Measurements from ENCODE around the gene CD44.

Gene CD44

DNA sequence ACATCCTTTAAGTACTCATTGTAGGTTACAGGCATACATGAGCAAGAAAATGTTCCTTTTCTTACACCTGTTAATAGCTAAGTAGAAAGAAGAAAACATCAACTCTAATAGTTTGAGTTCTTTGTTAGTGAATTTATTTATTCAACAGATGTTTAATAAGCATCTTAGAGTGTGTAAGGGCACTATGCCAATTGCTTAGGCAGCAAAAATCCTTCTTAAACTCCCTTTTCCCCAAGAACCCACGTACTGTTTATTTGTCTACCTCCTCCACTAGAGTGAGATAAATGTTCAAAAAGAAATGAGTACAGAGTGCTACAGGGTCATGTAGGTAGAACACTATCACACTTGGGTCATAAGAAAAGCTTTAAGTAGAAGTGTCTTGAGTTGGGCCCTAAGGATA, 131.4 kb downstream of the CD44 start:
- DNase-seq: no peak

DNA sequence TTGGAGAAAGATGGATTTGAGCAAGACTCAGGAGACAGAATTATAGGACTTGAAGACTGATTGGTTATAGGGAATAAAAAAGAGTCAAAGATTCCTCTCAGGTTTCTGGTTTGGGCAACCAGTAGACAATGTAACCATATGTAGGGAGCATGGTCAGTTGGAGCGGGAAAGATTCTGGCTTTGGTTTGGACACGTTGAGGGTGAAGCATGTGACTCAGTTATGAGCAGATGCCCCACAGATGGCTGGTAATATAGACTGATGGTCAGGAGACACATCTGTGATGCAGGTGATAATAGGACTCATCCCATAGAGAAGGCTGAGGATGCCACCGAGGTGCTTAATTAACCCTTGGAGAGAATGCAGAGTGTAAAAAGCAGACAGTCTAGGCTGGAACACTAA, 132.1 kb downstream of the CD44 start:
- DNase-seq: no peak

DNA sequence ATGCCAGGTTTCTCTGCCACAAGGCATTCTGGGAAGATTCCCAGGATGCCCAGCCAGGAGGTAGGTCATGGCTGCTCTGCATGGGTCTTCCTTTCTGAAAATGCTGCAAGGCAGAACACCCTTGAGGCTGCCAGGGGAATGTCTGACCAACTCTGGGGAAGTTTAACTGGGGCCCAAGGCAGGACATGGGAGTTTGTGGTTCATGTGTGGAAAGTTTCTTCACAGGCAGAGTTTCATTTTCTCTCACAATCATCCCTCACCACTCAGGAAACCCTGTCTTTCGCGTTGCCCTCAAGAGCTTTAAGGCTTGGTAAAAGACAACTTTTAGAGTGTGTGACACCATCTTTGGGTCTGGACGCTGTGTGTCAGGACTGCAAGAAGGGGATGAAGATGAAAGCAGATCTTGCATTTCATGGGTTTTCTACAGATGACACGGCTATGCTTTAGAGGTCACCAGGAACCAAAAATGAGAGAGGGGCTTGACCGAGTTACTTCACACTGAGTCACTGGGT, 133.5 kb downstream of the CD44 start:
- no peak for DNase-seq

DNA sequence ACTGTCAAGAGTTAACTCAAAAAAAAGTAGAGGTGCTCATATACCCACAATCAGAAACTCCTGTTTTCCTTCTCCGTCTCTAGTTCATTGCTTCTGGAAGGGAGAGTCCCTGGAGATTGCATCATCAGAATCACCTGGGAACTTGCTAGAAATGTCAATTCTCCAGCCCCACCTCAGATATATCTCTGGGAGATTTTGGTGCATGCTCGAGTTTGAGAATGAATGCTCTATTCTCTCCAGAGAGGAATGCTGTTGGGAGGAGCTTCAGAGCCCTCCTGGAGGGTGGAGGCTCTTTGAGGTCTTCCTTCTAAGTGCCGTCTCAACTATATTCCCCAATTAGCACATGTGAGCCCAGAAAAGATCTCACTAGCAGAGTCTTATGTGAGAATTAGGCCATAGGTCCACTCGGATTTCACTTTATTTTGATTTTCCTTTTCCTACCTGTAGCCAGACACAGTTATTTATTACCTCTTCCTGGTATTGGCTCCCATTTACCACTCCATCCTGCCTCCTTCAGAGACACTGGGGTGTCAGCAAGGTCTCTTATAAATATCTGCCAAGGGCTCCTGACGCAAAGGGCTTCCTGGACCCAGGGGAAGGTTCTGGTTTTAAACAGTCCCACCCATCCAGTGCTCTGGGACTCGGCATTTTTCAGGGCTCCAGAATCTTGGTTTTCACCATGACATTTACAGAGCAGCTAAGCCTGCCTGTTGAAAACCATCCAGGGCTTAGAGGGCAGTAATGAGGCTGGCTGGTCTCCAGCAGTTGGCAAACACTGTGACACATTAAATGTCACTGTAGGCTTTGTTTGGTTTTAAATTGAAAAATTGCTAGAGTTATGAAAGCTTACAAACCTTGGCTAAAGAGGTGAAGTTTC, 136.2 kb downstream of the CD44 start:
- no peak for DNase-seq

DNA sequence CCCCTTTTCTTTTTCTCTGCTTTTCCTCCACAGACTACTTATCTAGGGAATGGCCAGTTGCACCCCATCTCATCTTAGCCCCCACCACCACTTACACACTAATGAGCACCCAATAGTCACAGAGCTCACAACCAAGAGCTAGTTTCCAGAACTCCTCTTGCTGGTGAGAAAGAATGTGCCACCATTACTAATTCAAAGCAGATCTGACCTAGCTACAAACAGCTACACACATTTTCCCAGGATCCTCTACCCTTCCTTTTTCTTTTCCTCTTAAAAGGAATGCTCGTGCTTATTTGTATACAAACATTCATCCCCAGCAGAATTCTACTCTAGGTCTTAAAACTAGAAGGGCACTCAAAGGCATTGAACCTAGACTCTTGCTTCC, 136.8 kb downstream of the CD44 start:
- DNase-seq: no peak

DNA sequence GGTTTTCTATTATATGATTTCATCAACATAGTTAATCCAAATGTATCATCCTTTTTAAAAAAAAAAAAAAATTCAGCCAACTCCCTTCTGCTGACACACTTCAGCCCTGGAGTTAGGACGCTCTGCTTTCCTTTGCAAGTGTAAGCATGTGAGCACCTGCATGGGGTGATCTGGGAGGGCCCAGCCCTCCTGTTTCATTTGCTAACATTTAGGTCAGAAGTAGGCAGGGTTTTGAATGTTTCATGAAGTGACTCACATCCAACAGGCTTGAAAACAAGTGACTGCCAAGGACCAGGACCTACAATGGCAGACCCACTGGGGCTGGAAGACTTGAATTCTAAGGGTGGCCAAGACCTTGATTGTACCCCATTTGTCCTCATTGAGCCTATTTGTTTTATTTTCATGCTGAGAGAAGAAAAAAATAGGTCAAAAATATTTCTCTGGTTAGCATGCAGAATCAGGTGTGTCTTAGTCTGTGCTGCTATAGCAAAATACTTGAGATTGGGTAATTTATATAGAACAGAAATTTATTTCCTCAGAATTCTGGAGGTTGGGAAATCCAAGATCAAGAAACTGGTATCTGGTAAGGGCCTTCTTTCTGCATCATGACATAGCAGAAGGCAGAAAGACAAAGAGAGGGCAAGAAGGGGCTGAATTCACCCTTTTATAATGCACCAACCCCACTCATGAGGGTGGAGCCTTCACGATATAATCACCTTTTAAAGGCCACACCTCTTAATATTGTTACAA, 137.6 kb downstream of the CD44 start:
- DNase-seq: no peak

DNA sequence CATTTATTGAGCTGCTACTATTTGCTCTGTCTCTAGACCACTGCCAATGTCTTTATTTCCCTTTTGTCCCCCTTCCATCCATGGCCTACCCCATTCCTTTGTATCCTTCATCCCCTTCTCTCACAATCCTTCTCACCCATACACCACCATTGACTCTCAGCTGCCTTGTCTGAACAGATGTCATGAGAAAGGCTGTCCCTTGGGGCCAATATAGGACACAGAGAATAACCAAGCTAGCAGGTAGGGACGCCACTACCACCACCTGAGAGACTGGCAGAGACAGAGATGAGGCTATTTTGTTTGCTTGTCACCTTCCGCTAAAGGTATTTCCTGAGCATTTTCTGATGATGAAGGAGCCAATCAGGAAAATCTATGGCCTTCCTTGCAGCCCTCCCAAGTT, 138.9 kb downstream of the CD44 start:
- no peak for DNase-seq

DNA sequence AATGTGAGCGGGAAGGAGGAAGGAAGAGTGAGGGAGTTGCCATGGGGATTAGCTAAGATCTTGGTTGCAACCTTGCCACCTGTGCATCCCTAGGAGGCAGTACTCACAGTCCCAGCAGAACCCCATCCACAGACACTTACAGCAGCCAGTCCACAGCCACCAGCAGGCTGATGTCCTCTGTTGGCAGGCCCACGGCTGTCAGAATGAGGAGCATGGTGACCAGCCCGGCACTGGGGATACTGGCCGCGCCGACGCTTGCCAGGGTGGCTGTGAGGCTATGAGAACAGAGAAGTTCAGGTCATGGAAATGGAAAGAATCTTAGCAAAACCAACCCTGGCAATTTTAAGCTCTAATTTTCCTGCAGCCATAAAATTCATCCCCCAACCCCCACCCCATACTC, 141.8 kb downstream of the CD44 start:
- no peak for DNase-seq

DNA sequence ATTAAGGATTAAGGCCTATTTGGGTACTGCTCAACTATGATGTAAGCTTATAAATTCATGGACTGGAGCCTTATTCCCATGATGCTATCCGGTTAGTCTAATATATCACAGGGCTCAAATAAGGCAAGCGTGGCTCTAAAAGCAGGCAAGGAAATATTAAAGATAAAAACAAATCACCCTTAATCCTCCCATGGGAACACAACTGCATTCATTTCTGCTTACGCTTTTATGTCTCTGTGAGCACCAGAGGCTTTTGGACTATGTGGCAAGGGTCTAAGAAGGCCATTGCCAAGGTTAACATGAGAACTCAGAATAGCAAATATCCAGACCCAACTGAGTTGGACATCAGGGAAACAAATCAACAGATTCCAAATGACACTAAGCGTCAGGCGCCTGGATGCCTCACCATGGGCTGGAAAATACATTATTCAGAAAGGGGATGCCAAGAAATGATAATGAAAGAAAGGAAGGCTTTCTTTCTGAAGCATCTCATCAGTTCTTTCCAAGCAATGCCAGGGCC, 142.3 kb downstream of the CD44 start:
- no peak for DNase-seq
